Fibroblast of lung (primary cell): ENCODE measurements around the gene CASKIN2.

Experiments
- EZH2 ChIP-seq: IDR thresholded peaks from 2 replicates; pipeline ENCODE4 v1.5.1; 2012; ENCODE audit warnings: low read length, control low read depth, mild to moderate bottlenecking; ENCODE audit errors: missing control alignments
- TF ChIP-seq, protein P1 (sequence below), 2 donors: IDR thresholded peaks in 1 of 2; conservative IDR thresholded peaks in 1 of 2; 1 replicate in 1 of 2; 2 replicates in 1 of 2; pipeline ENCODE4 v1.5.1; 2011 to 2012; ENCODE audit warnings: low read length in 2 of 2, control low read depth in 1 of 2, inconsistent platforms in 1 of 2, low read depth in 1 of 2, mild to moderate bottlenecking in 1 of 2

DNA sequence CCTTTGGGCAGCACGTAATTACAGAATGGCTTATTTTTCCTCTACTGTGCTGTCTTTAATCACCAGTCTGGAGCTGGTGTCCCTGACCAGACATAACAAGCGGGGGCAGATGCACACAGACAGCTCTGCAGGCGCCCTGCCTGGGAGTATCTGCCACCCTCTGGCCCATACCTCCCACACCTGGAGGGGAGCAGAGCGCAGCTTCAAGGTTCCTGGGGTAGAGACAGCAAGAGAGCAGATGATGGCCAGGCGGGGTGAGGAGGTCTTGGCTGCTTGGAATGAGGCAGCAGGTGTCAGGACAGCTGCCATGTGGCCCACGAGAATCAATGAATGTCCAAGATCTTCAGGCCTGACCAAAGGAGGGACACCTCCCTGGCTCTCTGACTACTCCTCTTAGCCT lies 35.1 kb downstream of the CASKIN2 start:
- TF ChIP-seq, protein P1, sequence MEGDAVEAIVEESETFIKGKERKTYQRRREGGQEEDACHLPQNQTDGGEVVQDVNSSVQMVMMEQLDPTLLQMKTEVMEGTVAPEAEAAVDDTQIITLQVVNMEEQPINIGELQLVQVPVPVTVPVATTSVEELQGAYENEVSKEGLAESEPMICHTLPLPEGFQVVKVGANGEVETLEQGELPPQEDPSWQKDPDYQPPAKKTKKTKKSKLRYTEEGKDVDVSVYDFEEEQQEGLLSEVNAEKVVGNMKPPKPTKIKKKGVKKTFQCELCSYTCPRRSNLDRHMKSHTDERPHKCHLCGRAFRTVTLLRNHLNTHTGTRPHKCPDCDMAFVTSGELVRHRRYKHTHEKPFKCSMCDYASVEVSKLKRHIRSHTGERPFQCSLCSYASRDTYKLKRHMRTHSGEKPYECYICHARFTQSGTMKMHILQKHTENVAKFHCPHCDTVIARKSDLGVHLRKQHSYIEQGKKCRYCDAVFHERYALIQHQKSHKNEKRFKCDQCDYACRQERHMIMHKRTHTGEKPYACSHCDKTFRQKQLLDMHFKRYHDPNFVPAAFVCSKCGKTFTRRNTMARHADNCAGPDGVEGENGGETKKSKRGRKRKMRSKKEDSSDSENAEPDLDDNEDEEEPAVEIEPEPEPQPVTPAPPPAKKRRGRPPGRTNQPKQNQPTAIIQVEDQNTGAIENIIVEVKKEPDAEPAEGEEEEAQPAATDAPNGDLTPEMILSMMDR (conservative IDR thresholded peaks at IDR 0.05 in 1 of 2, IDR thresholded peaks at IDR 0.05 in 1 of 2; ENCODE audit: low read depth in 1 of 2, low read length in 2 of 2) = no peak
- no peak for TF ChIP-seq EZH2
